Measurements from ENCODE around the gene PLAGL2. TPM values are rescaled to one million over a fixed set of nuclear protein-coding genes. Genes with fewer than 3 reads are reported as not detected.

Gene PLAGL2
- total and polyA plus RNA-seq, 9 of the 15 experiments (the other 6 are each of a cell fraction or from before 2014, with no cell fraction given), result 3.1 to 24.3 (median 6.4) TPM

DNA sequence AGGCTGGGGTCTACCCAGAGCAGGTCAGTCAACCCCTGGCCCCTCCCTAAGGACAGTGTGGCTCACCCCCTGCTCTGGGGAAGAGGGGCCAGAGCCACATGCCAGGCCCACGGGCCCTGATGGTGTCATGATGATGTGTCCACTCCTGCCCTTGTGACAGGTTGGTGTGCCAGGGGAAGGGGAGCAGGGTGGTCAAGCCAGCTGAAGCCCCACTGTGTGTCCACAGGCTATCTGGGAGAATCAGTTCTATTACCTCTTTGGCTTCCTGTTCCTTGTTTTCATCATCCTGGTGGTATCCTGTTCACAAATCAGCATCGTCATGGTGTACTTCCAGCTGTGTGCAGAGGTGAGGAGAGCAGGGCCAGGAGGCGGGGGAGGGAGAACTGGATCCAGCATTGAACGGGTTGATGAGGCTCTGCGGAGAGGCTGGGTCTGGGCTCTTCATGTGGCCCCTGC is 47.7 kb downstream of the PLAGL2 start (continued):
- TF ChIP-seq ZNF277 (CRISPR knock-in tag; IDR thresholded peaks at IDR 0.05; ENCODE audit: borderline replicate concordance) (no peak), IRF9 (tag; IDR thresholded peaks at IDR 0.05) (no peak; the same call in 1 of the 2 replicates), ZNF146 (CRISPR knock-in tag; IDR thresholded peaks at IDR 0.05; ENCODE audit: unreplicated experiment) (no peak), SMARCA5 (IDR thresholded peaks at IDR 0.05) (no peak), ZEB2 (IDR thresholded peaks at IDR 0.05) (peak; percentile 27; the same call in 1 of the 2 replicates), MED1 (CRISPR knock-in tag; IDR thresholded peaks at IDR 0.05; ENCODE audit: borderline replicate concordance) (no peak), BRF1 (IDR thresholded peaks at IDR 0.05; ENCODE audit: borderline replicate concordance, extremely low read depth, insufficient read length) (no peak), ZNF766 (CRISPR knock-in tag; conservative IDR thresholded peaks at IDR 0.05) (peak; percentile 78; the same call in 1 of the 2 replicates), YBX1 (IDR thresholded peaks at IDR 0.05) (no peak), TEAD1 (CRISPR knock-in tag; IDR thresholded peaks at IDR 0.05) (peak in 1 of 2 experiments; percentile 19; a peak in 2 of 4 replicates), MEIS2 (IDR thresholded peaks at IDR 0.05; ENCODE audit: partially characterized antibody) (no peak), POU5F1 (IDR thresholded peaks at IDR 0.05; ENCODE audit: borderline replicate concordance, low read depth, low read length, partially characterized antibody) (no peak), ZNF280A (IDR thresholded peaks at IDR 0.05; ENCODE audit: low read depth, partially characterized antibody) (no peak), TBP (optimal IDR thresholded peaks at IDR 0.05; ENCODE audit: low read depth, low read length) (no peak), KLF16 (IDR thresholded peaks at IDR 0.05) (no peak), EP400 (IDR thresholded peaks at IDR 0.05) (peak; percentile 78), MYC (IDR thresholded peaks at IDR 0.05; ENCODE audit: low read depth, low read length) (no peak; the same call in 1 of the 2 replicates), MYC (CRISPR knock-in tag; IDR thresholded peaks at IDR 0.05; ENCODE audit: borderline replicate concordance, low read depth) (no peak)
- TF ChIP-seq, protein P1, sequence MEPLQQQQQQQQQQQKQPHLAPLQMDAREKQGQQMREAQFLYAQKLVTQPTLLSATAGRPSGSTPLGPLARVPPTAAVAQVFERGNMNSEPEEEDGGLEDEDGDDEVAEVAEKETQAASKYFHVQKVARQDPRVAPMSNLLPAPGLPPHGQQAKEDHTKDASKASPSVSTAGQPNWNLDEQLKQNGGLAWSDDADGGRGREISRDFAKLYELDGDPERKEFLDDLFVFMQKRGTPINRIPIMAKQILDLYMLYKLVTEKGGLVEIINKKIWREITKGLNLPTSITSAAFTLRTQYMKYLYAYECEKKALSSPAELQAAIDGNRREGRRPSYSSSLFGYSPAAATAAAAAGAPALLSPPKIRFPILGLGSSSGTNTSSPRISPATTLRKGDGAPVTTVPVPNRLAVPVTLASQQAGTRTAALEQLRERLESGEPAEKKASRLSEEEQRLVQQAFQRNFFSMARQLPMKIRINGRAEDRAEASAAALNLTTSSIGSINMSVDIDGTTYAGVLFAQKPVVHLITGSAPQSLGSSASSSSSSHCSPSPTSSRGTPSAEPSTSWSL (CRISPR knock-in tag; IDR thresholded peaks at IDR 0.05; ENCODE audit: borderline replicate concordance), result no peak
